ENCODE data around the gene EXOSC7.
"Not testable (repeated sequence)": the region's sequence is repeated elsewhere in the genome, so short reads cannot be mapped to it uniquely, and the experiment has no call there.

Gene EXOSC7

GRCh38 chr3:44962621-44963393, 13.2 kb upstream of the EXOSC7 start:
- DNase-seq: no peak

- DNase-seq: no peak
Measured at GRCh38 chr3:44963571-44964325, 12.3 kb upstream of the EXOSC7 start.

- DNase-seq: no peak
Measured at GRCh38 chr3:44965165-44965564, 10.9 kb upstream of the EXOSC7 start.

GRCh38 chr3:44966795-44967278, 9.2 kb upstream of the EXOSC7 start:
- DNase-seq: no peak

GRCh38 chr3:44968447-44968858, 7.6 kb upstream of the EXOSC7 start:
- DNase-seq: no peak

- DNase-seq: no peak
Measured at GRCh38 chr3:44969154-44969827, 6.8 kb upstream of the EXOSC7 start.

- no peak for DNase-seq
Measured at GRCh38 chr3:44969828-44970179, 6.2 kb upstream of the EXOSC7 start.

- DNase-seq: no peak
Measured at GRCh38 chr3:44970926-44971490, 5.0 kb upstream of the EXOSC7 start.

GRCh38 chr3:44974416-44974815, 1.6 kb upstream of the EXOSC7 start:
- DNase-seq: no peak

- DNase-seq: no peak
Measured at GRCh38 chr3:44981220-44981619, 5.2 kb downstream of the EXOSC7 start.

- DNase-seq: no peak
Measured at GRCh38 chr3:44981751-44982150, 5.7 kb downstream of the EXOSC7 start.

GRCh38 chr3:44982817-44983216, 6.8 kb downstream of the EXOSC7 start:
- DNase-seq: no peak

- DNase-seq: no peak
Measured at GRCh38 chr3:44983484-44983941, 7.5 kb downstream of the EXOSC7 start.

GRCh38 chr3:44984335-44984734, 8.3 kb downstream of the EXOSC7 start:
- DNase-seq: no peak

- not testable (repeated sequence) for DNase-seq
Measured at GRCh38 chr3:44986330-44986729, 10.3 kb downstream of the EXOSC7 start.

- DNase-seq: no peak
Measured at GRCh38 chr3:44987332-44987731, 11.3 kb downstream of the EXOSC7 start.

- no peak for DNase-seq
Measured at GRCh38 chr3:44988073-44988472, 12.0 kb downstream of the EXOSC7 start.

- DNase-seq: no peak
Measured at GRCh38 chr3:44989141-44989540, 13.1 kb downstream of the EXOSC7 start.

GRCh38 chr3:44989636-44990373, 13.8 kb downstream of the EXOSC7 start:
- no peak for DNase-seq

GRCh38 chr3:44991326-44991725, 15.3 kb downstream of the EXOSC7 start:
- no peak for DNase-seq

- DNase-seq: no peak
Measured at GRCh38 chr3:44992555-44993470, 16.8 kb downstream of the EXOSC7 start.

Data from CD4-positive, alpha-beta T cell treated with Interleukin-15 for 1 hour (primary cell).